ENCODE data around the gene USP3. TPM values are rescaled to one million over a fixed set of nuclear protein-coding genes. Genes with fewer than 3 reads are reported as not detected.
A peak's percentile ranks its signal among the peaks of the same experiment; 100 is the strongest.

Gene USP3, protein sequence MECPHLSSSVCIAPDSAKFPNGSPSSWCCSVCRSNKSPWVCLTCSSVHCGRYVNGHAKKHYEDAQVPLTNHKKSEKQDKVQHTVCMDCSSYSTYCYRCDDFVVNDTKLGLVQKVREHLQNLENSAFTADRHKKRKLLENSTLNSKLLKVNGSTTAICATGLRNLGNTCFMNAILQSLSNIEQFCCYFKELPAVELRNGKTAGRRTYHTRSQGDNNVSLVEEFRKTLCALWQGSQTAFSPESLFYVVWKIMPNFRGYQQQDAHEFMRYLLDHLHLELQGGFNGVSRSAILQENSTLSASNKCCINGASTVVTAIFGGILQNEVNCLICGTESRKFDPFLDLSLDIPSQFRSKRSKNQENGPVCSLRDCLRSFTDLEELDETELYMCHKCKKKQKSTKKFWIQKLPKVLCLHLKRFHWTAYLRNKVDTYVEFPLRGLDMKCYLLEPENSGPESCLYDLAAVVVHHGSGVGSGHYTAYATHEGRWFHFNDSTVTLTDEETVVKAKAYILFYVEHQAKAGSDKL
- 37.6 and 46.1 TPM in 2 replicates for total RNA-seq (2014; rRNA removed; shearing (Covaris generic))
- polyA plus RNA-seq (2014; cell fraction: nucleus; rRNA removed): 44.2 and 50.8 TPM in 2 replicates

DNA sequence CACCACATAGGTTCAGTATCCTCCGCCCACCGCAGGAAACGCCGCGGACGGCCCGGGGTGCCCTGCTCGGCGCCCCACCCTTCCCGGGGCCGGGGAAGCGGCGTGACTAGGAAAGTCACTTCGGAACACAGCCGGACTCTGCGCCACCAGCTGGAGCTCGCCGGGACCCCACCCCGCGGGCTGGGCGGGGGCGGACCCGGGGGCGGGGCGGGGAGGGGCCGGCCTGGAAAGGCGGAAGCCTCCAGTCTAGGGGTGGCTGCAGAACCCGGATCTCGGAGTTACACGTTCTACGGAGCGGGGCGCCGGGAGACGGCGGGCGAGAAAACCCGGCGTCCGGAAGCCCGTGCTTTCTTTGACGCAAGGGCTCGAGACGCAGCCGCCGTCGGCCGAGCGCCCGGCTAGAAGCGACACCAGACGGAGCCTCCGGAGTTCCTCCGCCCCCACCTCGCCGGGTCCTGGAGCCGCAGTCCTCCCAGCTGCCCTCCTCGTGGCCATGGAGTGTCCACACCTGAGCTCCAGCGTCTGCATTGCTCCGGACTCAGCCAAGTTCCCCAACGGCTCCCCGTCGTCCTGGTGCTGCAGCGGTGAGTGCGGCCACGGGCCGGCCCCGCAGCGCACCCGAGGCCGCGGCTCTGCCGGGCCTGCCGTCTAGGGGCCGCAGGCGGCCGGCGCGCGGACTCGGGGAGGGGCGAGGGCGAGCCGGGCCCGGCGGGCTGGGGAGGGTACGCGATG lies at the start of gene USP3:
Gene USP3, plus strand, starts transcription at position 347 of the 732 bp plus-strand sequence. Its CDS starts 147 bp downstream, at position 494.
- peak; percentile 92 for DNase-seq (ENCODE audit: extremely low read depth, low read depth)

DNA sequence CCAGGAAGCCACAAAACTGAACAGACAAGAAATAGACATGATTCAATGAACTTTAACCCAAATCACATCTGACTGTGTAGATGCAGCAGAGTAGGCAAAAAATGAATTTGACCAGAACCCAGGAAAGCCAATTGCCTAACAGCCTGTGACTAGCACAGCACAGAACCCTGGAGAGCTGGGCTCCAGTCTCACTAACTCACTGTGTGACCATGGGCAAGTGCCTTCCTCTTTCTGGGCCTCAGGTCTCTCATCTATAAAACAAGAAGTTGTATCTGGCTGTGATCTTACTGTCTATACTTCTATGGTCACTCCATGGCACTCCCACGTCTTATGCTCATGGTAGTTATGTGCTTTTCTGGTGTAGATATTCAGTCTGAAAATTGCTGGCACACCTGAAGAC lies 48.1 kb upstream of the USP3 start:
- DNase-seq (ENCODE audit: extremely low read depth, low read depth): no peak

DNA sequence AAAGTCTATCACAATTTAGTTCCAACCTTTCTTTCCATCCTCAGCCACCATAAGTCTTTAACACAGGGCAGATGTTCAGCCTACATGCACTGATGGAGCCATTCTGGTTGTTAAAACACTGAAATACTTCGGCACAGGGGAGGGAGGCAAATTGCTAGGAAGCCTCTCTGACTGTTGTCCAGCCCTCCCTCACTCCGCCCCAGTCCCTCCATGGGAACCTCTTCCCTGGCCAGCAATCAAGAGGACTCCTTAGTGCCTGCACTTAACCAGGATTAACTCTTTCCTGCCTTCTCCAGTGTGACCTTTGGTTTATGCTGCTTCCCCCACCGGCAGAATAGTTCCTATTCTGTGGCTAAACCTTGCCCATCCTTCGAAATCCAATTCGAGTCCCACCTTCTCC lies 47.0 kb upstream of the USP3 start:
- DNase-seq (ENCODE audit: extremely low read depth, low read depth): no peak

DNA sequence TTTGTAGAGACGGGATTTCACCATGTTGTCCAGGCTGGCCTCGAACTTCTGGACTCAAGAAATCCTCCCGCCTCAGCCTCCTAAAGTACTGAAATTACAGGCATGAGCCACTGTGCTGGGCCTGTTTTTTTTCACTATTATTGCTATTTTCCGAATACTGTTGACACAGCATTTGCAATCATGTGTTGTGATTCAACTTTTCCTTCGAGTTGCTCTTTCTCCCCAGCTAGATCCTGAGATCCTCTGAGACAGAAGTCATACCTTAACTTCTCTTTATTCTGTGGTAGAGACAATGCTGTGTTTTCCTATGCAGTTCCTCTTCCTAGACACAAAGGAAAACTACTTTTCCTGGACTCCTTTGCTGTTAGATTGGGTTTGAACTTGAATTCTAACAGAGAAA lies 46.4 kb upstream of the USP3 start:
- no peak for DNase-seq (ENCODE audit: extremely low read depth, low read depth)

DNA sequence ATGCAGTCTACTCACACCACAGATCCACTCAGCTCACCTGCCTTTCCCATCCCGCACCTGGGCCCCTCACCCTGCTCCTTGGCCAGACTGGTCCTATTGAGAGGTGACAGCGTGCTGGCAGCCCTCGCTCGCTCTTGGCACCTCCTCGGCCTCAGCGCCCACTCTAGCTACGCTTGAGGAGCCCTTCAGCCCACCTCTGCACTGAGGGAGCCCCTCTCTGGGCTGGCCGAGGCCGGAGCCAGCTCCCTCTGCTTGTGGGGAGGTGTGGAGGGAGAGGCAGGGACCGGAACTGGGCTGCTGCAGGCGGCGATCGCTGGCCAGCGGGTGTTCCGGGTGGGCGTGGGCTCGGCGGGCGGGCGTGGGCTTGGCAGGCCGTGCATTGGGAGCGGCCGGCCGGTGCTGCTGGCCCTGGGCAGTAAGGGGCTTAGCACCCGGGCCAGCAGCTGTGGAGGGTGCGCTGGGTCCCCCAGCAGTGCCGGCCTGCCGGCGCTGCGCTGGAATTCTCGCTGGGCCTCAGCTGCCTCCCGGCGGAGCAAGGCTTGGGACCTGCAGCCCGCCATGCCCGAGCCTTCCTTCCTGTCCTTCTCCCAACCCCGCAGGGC lies 45.5 kb upstream of the USP3 start:
- DNase-seq (ENCODE audit: extremely low read depth, low read depth): no peak

DNA sequence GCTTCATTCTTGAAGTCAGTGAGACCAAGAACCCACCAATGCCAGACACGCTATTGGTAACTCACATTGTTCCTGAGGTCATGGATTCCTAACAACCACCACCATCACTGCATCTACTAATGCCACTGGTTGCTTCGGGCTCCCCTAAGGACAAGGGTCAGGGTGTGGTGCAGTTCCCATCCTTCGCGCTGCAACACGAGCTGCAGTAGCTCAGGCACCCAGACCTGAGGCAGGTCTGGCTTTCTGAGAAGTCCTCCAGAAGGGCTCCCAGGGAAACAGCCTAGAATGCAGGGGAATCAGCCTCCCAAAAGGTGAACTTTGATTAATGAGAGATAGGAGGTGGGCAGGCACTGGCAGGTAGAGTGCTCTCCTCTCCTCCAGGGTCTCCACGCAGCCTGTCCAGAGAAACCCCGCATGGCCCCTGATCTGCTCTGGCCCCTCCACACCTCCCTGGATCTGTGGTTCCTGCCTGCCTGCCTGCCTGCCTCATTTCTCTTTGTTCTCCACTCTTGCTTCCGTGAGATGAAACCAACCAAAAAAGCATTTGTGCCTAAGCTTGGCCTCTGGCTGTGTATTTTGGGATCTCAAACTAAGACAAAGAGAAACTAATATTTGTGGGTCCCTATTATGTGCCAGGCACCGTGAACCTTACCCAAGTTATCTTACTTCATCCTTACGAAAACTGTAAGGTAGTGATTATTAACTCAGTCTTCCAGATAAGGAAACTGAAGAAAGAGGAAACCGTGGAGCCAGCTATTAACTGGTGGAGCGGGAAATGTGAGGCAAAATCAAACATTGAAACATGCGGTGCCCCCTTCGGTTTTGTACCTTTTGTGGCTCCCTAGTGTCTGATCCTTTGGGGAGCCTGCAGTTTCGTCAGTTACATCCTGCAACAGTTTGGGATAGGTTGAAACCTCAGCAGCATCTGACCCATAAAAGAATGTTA lies 43.9 kb upstream of the USP3 start:
- no peak for DNase-seq (ENCODE audit: extremely low read depth, low read depth)

DNA sequence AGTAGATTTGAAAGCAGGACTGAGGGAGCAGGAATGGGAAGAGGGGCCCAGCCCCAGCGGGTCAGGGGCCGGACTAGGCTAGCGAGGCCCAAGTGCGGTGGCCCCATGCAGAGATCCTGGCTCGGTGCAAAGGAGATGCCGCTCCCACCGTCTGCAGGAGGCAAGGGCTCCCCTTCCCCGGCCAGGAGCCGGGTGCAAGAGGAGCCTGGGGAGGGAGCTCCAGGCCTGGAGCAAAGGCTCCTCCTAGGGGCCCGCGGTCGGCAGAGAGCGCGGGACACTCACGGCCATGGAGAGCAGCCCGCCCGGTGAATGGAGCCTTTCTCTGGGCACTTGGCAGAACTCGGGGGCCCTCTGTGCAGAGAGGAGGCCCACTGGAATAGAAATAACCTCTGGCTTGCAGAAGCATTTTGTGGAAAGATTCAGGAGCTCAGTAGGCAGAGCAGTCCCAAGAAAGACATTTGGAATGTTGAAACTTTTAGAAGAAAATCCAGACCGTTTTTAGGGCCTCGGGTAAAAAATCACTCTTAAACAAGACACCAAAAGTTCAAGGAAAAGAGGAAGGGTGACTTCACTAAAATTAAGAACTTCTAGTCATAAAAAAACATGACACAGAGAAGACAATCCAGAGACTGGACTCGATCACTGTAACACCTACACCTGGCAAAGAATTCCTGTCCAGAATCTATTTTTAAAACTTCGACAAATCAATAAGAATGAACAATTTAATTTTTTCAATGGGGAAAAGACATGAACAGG lies 43.0 kb upstream of the USP3 start:
- no peak for DNase-seq (ENCODE audit: extremely low read depth, low read depth)

DNA sequence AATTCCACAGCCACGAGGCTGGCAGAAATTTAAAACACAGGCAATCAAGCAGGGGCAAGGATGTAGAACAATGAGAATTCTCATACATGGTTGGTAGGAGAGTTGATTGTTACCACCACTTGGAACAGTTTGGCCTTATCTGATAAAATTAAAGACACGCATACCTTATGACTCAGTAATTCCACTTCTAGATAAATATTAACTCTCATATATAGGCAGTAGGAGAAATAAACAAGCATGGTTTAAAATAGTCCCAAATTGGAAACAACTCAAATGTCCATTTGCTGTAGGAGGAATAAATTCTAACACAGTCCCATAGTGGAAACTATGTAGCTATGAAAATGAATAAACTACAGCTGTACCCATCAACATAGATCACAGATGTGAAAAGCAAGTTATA lies 42.3 kb upstream of the USP3 start:
- no peak for DNase-seq (ENCODE audit: extremely low read depth, low read depth)

DNA sequence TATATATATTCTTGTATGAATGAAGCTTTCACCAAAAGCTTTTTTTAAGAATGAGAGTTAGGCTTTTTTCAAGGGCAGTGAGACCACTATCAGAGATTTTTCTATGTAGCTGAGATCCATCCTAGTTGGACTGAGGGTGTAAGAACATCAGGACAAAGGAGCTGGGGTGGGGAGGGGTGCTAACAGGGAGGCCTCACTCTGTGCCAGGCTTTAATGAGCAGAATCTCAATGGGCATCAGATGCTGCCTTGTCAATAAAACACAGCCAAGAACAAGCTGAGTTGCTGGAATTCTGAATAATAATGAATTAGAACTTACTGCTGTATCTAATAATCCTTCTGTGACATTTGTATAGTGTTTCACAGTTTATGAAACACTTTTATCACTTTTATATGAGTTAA lies 41.4 kb upstream of the USP3 start:
- no peak for DNase-seq (ENCODE audit: extremely low read depth, low read depth)

DNA sequence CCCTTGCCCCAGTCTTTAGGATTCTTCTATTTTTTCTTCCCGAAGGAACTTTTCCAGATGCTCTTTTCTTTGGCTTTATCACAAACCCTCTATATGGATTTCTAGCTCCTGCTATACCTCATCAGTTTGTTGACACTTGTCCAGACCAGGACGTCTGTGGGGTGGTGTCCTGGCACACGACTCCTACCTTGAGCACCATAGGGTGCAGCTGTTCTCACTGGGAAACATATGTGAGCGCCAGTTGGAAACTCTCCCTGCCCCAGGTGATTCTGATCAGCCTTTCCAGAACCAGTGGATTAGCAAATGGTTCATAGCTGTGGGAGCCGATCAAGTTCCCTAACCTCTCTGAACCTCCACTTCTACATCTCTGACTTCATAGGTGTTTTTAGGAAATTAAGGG lies 40.6 kb upstream of the USP3 start:
- DNase-seq (ENCODE audit: extremely low read depth, low read depth): no peak

DNA sequence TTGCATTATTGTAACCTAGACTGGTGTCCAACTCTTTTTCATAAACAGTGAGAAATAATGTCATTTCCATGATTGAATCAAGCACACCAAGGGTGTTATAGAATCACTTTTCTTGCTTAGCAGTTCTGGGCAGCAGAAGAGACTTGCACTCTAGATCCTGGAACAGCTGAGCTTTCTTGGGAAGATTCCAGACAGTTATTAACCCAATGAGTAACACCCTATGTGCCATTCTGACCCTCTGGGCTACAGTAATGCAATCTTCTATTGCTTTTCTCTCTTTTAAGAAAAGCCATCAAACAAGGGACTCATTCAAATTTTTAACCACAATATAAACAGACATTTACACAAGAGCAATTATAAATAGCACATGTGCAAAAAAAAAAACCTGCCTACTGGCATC lies 39.3 kb upstream of the USP3 start:
- DNase-seq (ENCODE audit: extremely low read depth, low read depth): no peak

DNA sequence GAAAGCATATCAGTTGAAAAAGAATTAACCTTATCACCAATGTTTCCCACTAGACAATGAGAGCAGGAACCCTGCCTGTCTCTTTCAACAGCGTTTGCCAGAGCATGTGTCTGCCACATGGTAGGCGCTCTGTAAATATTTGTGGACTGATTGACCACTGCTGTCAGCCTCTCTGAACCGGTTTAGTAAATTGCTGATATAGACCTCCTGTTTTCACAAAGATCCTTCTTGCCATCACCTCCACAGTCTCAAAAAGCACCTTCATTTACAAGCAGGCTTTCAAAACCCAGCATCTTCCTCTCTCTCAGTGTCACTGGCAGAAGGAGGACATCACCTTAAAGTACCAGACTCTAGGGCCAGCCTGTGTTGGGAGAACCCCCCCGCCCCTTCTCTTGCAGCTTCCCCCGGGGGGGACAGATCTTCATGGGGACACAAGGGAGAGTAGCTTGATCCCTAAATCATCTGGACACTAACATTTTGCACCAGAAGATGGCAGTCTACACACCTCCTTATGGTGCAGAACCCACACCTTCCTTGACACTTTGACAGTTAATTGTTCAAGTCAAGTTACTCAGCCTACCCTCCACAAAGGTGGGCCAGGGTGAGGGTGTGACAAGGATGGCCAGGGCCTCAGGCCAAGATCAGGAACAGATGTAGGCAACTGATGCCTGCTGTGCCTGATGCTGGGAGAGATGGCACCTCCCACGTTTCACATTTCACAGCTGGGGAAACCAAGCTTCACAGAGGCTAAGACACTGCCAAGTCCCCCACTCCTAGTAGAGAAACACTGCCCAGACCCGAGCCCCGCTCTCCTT lies 37.8 kb upstream of the USP3 start:
- peak; percentile 66 for DNase-seq (ENCODE audit: extremely low read depth, low read depth)

DNA sequence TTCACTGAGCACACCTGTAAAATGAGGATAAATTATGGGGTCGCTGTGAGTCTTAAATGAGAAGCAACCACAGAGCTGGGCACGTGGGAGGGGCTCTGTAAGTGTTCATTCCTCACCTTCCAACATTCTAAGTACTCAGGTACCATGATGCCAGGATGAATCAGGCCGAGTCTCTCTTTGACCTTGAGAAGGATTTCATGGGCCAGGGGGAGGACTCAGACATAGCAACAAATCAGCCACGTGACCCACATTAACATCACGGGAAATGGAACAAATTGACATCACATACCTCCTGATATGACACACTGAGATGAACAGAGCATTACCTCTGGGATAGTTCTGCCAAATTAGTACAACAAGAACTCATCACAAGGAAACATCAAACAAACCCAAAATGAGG lies 35.2 kb upstream of the USP3 start:
- no peak for DNase-seq (ENCODE audit: extremely low read depth, low read depth)

DNA sequence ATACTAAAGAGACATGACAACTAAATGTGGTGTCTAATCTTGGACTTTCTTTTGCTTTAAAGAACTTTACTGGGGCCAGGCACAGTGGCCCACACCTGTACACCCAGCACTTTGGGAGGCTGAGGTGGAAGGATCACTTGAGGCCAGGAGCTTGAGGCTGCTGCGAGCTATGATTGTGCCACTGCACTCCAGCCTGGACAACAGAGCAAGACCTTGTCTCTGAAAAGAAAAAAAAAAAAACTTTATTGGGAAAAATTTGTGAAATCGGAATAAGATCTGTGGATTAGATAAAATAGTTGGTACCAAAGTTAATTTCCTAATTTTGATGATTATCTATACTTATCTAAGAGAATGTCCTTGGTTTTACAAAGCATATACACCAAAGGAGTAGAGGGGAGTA lies 34.4 kb upstream of the USP3 start:
- DNase-seq (ENCODE audit: extremely low read depth, low read depth): no peak

DNA sequence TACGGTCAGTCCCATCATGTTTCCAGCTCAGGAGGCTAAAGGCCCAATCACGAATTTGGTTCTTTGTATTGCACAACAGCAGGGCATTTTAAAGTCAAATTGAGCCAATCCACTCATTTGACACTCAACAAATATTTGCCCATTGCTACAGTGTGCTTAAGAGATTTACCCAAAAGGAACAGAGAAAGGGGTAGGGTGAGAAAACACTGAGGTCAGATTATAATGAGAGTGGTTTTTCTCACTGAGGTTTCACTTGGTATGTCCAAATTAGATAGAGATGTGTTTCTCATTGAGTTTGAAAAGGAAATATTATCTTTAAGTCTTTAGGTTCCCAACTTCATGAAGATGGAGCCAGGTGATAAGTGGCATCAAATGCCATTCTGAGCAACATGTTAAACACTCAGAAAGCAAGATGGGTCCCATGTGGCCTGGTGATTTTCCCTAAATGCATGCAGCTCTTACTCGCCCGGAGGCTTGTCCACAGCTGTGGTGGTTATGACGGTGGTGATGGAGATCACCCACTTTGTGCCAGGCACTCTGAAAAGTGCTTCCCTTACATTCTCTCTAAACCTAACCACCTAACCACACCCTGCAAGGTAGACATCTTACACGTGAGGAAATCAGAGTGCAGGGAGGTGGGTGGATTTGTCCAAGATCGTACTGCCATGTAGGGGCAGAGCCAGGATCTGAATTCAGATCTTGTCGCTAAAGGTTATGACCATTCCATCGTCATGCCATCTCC lies 31.2 kb upstream of the USP3 start:
- no peak for DNase-seq (ENCODE audit: extremely low read depth, low read depth)

DNA sequence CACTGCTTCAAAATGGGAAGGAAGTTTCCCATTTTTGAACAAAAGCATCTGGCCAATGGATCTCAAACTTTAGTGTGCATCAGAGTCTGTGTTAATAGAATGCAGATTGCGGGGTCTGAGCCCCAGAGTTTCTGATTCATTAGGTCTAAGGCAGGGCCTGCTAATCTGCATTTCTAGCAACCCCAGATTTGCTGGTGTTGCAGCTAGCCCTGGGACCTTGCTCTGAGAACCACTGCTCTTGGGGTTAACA lies 30.7 kb upstream of the USP3 start:
- DNase-seq (ENCODE audit: extremely low read depth, low read depth): no peak

DNA sequence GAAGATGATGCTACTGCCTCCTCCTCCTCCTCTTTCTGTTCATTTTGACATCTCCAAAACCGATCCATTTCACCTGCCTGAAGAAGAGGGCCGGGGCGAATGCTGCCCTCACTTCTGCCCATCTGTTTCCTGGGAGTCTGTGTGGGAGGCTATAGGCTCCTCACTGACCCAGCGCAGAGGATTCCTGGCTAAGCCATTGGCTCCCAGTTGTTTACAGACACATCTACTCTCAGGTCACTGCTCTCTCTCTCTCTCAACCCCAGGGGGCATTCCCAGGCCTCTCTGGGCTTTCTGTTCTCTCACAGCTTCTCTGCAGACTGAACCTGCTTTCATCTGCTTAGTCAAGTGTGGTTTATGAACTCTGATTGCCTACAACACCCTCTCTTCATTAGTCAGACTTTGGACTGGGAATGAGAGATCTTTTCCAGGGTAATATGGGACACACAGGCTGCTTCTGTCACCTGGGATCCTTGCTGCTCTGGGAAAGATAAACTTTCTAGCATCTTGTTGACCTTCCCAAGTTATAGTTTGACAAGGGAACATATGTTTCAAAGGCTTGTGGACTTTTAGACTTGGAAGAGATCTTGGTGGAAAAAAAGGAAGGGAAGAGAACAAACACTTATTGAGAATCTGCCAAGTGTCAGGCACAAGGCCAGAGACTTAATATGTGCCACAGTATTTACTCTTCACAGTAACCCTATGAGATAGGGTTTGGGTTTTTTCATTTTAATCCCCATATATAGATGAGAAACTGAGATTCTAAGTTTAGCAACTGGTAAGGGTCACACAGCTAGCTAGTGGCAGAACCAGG lies 30.2 kb upstream of the USP3 start:
- DNase-seq (ENCODE audit: extremely low read depth, low read depth): no peak
